K562 treated with DMSO at 1 percent for 12 hours (cell line): ENCODE results near the gene KASH5. TPM values are rescaled to one million over a fixed set of nuclear protein-coding genes. Genes with fewer than 3 reads are reported as not detected.

Source experiments
- total RNA-seq: library from RNA; unstranded; fragments of 300-600 nt; gene quantifications from 2 replicates; pipeline ENCODE4 v1.2.3, GENCODE V29; 2022; ENCODE audit not compliant: insufficient read depth

KASH5 gene, protein sequence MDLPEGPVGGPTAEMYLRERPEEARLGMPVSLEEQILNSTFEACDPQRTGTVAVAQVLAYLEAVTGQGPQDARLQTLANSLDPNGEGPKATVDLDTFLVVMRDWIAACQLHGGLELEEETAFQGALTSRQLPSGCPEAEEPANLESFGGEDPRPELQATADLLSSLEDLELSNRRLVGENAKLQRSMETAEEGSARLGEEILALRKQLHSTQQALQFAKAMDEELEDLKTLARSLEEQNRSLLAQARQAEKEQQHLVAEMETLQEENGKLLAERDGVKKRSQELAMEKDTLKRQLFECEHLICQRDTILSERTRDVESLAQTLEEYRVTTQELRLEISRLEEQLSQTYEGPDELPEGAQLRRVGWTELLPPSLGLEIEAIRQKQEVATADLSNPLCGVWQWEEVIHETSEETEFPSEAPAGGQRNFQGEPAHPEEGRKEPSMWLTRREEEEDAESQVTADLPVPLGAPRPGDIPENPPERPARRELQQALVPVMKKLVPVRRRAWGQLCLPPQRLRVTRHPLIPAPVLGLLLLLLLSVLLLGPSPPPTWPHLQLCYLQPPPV
- total RNA-seq = 0.62 TPM in 1 of 2 replicates, not detected in the other

DNA sequence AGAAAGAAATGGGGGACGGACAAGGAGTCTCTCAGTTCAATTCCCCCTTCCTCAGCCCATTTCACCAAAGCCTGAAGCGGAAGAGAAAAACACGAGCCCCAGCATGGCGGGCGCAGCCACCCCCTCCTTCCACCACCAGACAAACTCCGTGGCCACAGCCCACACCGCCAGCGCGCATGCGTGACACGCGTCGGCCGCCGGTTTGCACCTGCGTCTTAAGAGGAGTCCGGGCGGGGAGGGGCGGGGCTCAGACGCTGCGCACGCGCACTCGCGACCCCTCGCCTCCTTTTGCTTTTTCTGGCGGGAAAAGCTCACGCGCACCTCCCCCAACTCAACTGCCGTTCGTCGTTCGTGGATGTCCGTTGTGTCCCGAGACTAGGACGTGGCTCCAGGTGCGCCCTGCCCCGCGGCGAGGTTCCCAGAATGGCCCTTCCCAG is at the start of gene KASH5:
TSS of gene KASH5 (plus strand) at position 314 of the 437 bp plus-strand sequence. CDS start 2,635 bp downstream, outside the sequence.

GRCh38 chr19:49362048-49362928 is 25.8 kb upstream of the KASH5 start, which contains the start of gene TEAD2:
Gene TEAD2, minus strand, starts transcription at chr19:49362416. Its CDS starts 2,341 bp downstream, at chr19:49360075.

GRCh38 chr19:49363268-49364082 is 24.6 kb upstream of the KASH5 start, which contains the start of gene DKKL1:
Gene DKKL1, plus strand, starts transcription at chr19:49363877. Its CDS starts 122 bp downstream, at chr19:49363999.

DNA sequence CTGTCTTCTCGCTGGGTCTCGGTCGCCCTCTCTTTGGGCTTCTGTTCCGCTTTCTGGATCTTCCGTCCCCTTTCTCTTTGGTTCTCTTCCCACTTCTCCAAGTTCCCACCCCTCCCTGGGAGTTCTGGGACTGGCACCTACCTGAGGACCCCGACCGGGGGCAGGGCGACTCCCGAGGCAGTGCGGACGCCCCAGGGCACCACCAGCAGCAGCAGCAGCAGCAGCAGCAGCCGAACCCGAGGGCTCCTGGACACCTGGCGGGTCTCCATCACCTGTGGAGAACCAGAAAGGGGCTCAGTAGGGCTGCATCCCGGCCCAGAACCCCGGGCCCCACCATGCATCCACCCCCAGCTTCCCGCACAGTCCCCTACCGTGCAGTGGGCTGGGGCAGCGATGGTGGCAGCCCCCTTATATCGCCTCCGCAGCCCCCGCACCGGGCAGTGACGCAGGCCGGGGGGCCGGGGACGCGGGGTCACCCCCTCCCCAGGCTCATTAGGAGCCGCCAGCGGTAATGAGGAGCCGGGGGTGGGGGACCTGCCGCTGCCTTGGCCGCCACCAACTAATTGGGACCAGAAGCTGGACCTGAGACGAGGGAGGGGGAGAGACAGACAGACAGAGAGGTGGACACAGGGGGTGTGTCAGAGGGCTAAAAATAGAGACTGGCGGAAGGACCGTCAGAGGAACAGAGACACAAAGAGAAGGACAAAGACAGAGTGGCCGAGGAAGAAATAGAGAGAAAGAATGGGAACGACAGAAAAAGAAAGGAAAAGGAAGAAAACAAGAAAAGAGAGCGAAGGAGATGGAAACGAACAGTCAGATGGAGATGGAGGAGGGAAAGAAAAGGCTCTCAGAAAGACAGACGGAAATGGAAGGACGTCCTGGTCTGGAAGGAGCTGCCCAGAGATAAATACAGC is 35.3 kb downstream of the KASH5 start, which contains the start of gene PTH2:
TSS of gene PTH2 (minus strand) at position 371 of the 914 bp plus-strand sequence. CDS start at position 269, 102 bp downstream.

DNA sequence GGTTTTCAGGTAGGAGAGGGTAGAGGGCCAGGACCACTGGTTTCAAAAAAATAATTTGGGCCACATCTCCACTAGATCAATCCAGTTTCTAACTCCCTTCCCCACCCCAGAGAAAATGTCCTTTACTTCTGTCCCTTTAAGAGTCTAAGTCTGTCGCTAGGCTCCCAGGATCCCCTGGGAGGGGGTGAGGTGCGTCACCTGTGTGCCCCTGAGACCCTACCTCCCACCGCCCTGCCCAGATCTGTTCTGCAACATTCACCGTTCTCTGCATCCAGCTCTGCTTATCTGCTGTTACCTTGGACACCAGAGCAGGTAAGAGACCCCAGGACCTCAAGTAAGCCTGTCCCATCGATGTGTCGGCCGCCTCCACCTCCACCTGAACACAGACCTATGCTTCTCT is 37.1 kb downstream of the KASH5 start, which contains the start of gene GFY:
TSS of gene GFY (plus strand) at position 211 of the 400 bp plus-strand sequence. CDS start 1,043 bp downstream, outside the sequence.

DNA sequence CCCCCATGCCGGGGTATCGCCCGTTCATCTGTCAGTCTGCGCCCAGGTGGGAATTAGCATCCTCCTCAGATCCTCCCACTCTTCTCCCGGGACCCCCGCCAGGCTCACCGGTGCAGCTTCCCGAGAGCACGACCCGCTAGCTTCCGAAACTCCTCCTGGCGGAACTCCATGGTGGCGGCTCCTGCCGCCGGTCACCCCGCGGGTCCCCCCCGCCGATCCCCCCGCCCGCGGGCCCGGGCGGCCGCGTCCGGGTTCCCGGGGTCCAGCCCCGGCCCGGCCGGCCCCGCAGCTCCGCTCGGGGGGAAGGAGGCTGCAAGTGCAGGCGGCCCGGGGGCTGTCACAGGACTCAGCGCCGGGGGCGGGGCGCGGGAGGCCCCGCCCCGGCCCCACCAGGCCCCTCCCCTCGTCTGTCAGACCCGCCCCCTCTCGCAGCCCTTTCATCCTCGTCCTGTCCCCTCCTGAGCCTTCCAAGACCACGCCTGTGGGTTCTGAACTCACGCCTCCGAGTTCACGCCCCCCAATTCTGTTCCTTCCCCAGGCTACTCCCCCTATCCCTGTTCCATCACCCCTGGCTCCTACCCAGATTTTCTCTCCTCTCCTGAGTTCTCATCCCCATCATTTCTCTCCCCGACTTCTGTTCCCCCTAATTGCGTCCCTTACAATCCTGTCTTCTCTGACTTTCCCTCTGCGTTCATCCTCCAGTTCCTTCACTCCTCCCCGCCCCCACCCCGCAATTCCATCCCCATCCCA is 53.3 kb downstream of the KASH5 start, which contains the start of gene SLC17A7:
TSS of gene SLC17A7 (minus strand) at position 318 of the 750 bp plus-strand sequence. CDS start at position 170, 148 bp downstream.

GRCh38 chr19:49451430-49452181 is 63.6 kb downstream of the KASH5 start, which contains the start of gene PIH1D1:
Gene PIH1D1, minus strand, starts transcription at chr19:49451814. Its CDS starts 240 bp downstream, at chr19:49451574.

GRCh38 chr19:49453013-49453756 is 65.1 kb downstream of the KASH5 start, which contains the start of gene ALDH16A1:
Gene ALDH16A1, plus strand, starts transcription at chr19:49453225. Its CDS starts 107 bp downstream, at chr19:49453332.

Other genes starting within 250 kb of the KASH5 start
- gene HRC, start 232.9 kb upstream of the KASH5 start, total RNA-seq = 5.4 and 7.7 TPM in 2 replicates
- gene TRPM4, start 230.5 kb upstream of the KASH5 start, total RNA-seq = 14.6 and 21.4 TPM in 2 replicates
- 0.47 and 3.0 TPM in 2 replicates for gene SLC6A16, start 63.1 kb upstream of the KASH5 start, total RNA-seq
- gene CD37, start 52.8 kb upstream of the KASH5 start, total RNA-seq = 18.0 and 32.1 TPM in 2 replicates
- gene TEAD2, start 25.8 kb upstream of the KASH5 start, total RNA-seq = 10.3 and 22.8 TPM in 2 replicates
- gene DKKL1, start 24.4 kb upstream of the KASH5 start, total RNA-seq = not detected in 2 replicates
- gene PTH2, start 35.2 kb downstream of the KASH5 start, total RNA-seq = not detected in 2 replicates
- gene GFY, start 37.1 kb downstream of the KASH5 start, total RNA-seq = not detected in 2 replicates
- 6.3 and 19.6 TPM in 2 replicates for gene SLC17A7, start 53.3 kb downstream of the KASH5 start, total RNA-seq
- gene PIH1D1, start 63.6 kb downstream of the KASH5 start, total RNA-seq = 142 and 182 TPM in 2 replicates
- gene ALDH16A1, start 65.0 kb downstream of the KASH5 start, total RNA-seq = 25.3 and 49.3 TPM in 2 replicates
- 13.9 and 16.2 TPM in 2 replicates for gene FLT3LG, start 86.0 kb downstream of the KASH5 start, total RNA-seq
- gene RPL13A, start 99.4 kb downstream of the KASH5 start, total RNA-seq = 8,120 and 13,069 TPM in 2 replicates
- 5,951 and 7,935 TPM in 2 replicates for gene RPS11, start 108.2 kb downstream of the KASH5 start, total RNA-seq
- gene FCGRT, start 124.4 kb downstream of the KASH5 start, total RNA-seq = 7.8 and 9.4 TPM in 2 replicates
- gene RCN3, start 139.8 kb downstream of the KASH5 start, total RNA-seq = 4.8 and 5.2 TPM in 2 replicates
- gene NOSIP, start 192.3 kb downstream of the KASH5 start, total RNA-seq = 269 and 444 TPM in 2 replicates
- 0.59 TPM in 1 of 2 replicates, not detected in the other for gene PRRG2, start 193.1 kb downstream of the KASH5 start, total RNA-seq
- gene PRR12, start 202.9 kb downstream of the KASH5 start, total RNA-seq = 4.8 and 16.0 TPM in 2 replicates